Peyer's patch (tissue), 4 donors: ENCODE data around the gene ASXL2.

Source experiments
- POLR2A ChIP-seq, 2 donors: fragments of 450-650 bp; IDR thresholded peaks; one replicate each; pipeline ENCODE4 v1.5.1; 2017; ENCODE audit warnings: antibody characterized with exemption in 2 of 2, mild to moderate bottlenecking in 2 of 2, moderate library complexity in 2 of 2
- TF ChIP-seq, protein P1 (sequence below), 6 experiments: fragments of 450-650 bp in 4 of 6; fragments of 200-600 bp in 2 of 6; sonication (generic) in 1 of 6; IDR thresholded peaks; one replicate each; pipeline ENCODE4 v1.5.1; 2017 to 2019; ENCODE audit warnings: antibody characterized with exemption in 6 of 6, mild to moderate bottlenecking in 3 of 6, moderate library complexity in 1 of 6

GRCh38 chr2:25842155-25842554 lies 36.1 kb downstream of the ASXL2 start:
- TF ChIP-seq POLR2A (IDR thresholded peaks at IDR 0.05) = no peak
- TF ChIP-seq, protein P1, sequence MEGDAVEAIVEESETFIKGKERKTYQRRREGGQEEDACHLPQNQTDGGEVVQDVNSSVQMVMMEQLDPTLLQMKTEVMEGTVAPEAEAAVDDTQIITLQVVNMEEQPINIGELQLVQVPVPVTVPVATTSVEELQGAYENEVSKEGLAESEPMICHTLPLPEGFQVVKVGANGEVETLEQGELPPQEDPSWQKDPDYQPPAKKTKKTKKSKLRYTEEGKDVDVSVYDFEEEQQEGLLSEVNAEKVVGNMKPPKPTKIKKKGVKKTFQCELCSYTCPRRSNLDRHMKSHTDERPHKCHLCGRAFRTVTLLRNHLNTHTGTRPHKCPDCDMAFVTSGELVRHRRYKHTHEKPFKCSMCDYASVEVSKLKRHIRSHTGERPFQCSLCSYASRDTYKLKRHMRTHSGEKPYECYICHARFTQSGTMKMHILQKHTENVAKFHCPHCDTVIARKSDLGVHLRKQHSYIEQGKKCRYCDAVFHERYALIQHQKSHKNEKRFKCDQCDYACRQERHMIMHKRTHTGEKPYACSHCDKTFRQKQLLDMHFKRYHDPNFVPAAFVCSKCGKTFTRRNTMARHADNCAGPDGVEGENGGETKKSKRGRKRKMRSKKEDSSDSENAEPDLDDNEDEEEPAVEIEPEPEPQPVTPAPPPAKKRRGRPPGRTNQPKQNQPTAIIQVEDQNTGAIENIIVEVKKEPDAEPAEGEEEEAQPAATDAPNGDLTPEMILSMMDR (IDR thresholded peaks at IDR 0.05) = no peak
